IMR-90 (cell line): Measurements from ENCODE around the gene LINC00632.

Experiments used
- MAZ ChIP-seq: IDR thresholded peaks from 2 replicates; pipeline ENCODE4 v1.6.1; 2012; ENCODE audit warnings: low read depth, mild to moderate bottlenecking, low read length, improper control_type of control experiment, moderate library complexity, borderline replicate concordance
- MXI1 ChIP-seq: IDR thresholded peaks from 2 replicates; pipeline ENCODE4 v1.6.1; 2012; ENCODE audit warnings: low read depth, mild to moderate bottlenecking, low read length, moderate library complexity, borderline replicate concordance
- POLR2A ChIP-seq: IDR thresholded peaks from 2 replicates; pipeline ENCODE4 v1.6.1; 2012; ENCODE audit warnings: mild to moderate bottlenecking, low read depth, low read length
- TF ChIP-seq, protein P1 (sequence below): conservative IDR thresholded peaks from 2 replicates; pipeline ENCODE4 v1.5.1; 2012; ENCODE audit warnings: mild to moderate bottlenecking, low read depth, low read length, improper control_type of control experiment
- TF ChIP-seq, protein P2 (sequence below): fragments of 150-350 bp; IDR thresholded peaks from 2 replicates; pipeline ENCODE4 v1.6.1; 2017; ENCODE audit warnings: mild to moderate bottlenecking, antibody characterized with exemption, low read length, low read depth

DNA sequence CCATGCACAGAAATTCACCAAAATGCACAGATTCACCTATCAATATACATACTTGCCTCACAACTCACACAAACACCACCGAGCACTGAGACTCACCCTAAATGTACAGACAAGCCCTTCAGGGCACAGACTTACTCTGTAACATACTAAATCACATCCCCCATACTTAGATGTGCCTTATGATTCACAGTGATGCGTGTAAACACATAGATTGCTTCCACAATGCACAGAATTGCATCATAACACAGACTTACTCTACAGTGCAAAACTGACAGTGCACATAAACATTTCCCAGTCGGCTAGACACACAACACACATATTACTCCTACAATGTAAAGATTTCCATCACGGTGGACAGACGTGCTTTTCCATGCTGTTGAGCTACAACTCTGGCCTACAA lies 6.2 kb downstream of the LINC00632 start:
- TF ChIP-seq, protein P1, sequence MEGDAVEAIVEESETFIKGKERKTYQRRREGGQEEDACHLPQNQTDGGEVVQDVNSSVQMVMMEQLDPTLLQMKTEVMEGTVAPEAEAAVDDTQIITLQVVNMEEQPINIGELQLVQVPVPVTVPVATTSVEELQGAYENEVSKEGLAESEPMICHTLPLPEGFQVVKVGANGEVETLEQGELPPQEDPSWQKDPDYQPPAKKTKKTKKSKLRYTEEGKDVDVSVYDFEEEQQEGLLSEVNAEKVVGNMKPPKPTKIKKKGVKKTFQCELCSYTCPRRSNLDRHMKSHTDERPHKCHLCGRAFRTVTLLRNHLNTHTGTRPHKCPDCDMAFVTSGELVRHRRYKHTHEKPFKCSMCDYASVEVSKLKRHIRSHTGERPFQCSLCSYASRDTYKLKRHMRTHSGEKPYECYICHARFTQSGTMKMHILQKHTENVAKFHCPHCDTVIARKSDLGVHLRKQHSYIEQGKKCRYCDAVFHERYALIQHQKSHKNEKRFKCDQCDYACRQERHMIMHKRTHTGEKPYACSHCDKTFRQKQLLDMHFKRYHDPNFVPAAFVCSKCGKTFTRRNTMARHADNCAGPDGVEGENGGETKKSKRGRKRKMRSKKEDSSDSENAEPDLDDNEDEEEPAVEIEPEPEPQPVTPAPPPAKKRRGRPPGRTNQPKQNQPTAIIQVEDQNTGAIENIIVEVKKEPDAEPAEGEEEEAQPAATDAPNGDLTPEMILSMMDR, result no peak
- TF ChIP-seq, protein P2, sequence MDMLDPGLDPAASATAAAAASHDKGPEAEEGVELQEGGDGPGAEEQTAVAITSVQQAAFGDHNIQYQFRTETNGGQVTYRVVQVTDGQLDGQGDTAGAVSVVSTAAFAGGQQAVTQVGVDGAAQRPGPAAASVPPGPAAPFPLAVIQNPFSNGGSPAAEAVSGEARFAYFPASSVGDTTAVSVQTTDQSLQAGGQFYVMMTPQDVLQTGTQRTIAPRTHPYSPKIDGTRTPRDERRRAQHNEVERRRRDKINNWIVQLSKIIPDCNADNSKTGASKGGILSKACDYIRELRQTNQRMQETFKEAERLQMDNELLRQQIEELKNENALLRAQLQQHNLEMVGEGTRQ, result no peak
- TF ChIP-seq POLR2A, result no peak
- TF ChIP-seq MAZ, result no peak
- no peak for TF ChIP-seq MXI1
